Cardiac septum (tissue), 1 donor: ENCODE results near the gene OTUB2. TPM values are rescaled to one million over a fixed set of nuclear protein-coding genes. Genes with fewer than 3 reads are reported as not detected.

Experiments used
- DNase-seq: peaks from one replicate; pipeline ENCODE4 v3.0.0-alpha.2; 2020; ENCODE audit warnings: low spot score
- intact Hi-C: fragments of 100-400 bp; cut with DNase I; formaldehyde crosslinking; loops from one replicate; pipeline ENCODE4 v1.14.0; 2022
- total RNA-seq: library from RNA; stranded (reverse); fragmentation: NEBNext Ultra II Directional; extraction: Animal tissue kit (Norgen Biotek cat#: 25700); gene quantifications from one replicate; pipeline ENCODE4 v1.2.1, GENCODE V29; 2021
- donor health status: DM: no; HTN: no; CAD: no.

OTUB2 gene
- total RNA-seq, 1 donor from 2014 or later = 0.30 TPM

- DNase-seq = no peak
- intact Hi-C loops = loop anchor here (1.0 to 5.0 kb wide), 2 partner anchors 100 to 141 kb away; no protein-coding TSS in a partner anchor
Observed at GRCh38 chr14:94036313-94037167, 10.4 kb downstream of the OTUB2 start.

GRCh38 chr14:94037954-94038353 lies 11.8 kb downstream of the OTUB2 start:
- DNase-seq = no peak
- intact Hi-C loops = loop anchor here (1.0 to 5.0 kb wide), 2 partner anchors 98 to 139 kb away; no protein-coding TSS in a partner anchor

- intact Hi-C loops = loop anchor here (5.0 kb wide), 1 partner anchor 139 kb away; no protein-coding TSS in a partner anchor
- no peak for DNase-seq
Observed at GRCh38 chr14:94038510-94038909, 12.4 kb downstream of the OTUB2 start.

GRCh38 chr14:94038921-94039629 lies 12.9 kb downstream of the OTUB2 start:
- intact Hi-C loops = loop anchor here (5.0 kb wide), 1 partner anchor 138 kb away; no protein-coding TSS in a partner anchor
- DNase-seq = no peak

DNA sequence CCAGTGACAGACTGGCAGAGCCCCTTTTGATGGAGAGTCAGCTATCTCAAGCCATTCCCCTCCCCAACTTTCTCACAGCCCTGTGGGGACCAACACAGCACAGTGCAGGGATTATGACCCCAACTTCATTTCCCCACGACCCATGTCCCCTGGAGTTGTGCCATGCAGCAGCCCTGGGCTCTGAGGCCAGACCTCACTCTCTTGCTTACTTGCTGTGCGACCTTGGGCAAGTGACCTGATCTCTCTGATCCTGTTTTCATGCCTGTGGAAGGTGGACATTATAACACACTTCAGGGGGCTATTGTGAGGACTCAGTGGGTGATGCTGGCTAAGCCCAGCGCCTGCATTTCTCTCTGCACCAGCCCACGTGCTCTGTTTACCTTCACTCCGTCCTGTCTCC lies 14.1 kb downstream of the OTUB2 start:
- intact Hi-C loops = no loop called here
- DNase-seq = no peak

GRCh38 chr14:94040796-94041195 lies 14.7 kb downstream of the OTUB2 start:
- no peak for DNase-seq
- intact Hi-C loops = no loop called here

GRCh38 chr14:94041551-94042346 lies 15.6 kb downstream of the OTUB2 start:
- intact Hi-C loops = no loop called here
- no peak for DNase-seq

DNA sequence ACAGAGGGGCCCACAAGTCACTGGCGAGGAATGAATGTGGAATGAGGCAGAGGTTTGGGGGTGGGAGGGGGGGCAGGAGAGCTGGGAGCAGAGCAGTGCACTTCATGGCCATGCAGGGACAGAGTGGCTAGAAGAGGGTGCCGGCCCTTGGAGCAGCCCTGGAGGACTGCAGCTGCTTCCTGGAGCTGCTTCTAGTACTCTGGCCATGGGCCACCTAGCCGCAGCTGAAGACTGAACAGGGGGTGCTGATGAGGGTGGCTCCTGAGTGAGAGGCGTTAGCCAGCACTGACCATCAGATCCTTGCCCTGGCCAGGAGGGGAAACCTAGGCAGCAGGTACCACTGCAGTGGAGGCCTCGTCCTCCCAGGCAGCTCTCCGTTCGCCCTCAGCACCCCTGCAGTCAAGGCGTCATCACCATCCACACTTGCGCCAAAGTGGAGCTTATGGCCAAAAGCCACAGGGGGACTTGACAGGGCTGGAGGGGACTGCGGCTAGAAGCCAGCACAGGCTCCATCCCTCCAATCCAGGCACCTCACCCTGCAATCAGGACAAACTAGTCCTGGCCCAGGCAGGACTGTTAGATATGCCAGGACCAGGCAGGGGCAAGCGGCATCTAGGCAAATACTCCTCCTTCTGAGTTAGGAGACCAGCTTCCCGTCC lies 16.4 kb downstream of the OTUB2 start:
- intact Hi-C loops = no loop called here
- DNase-seq = no peak

GRCh38 chr14:94043111-94043755 lies 17.1 kb downstream of the OTUB2 start:
- no peak for DNase-seq
- intact Hi-C loops = no loop called here

- intact Hi-C loops = no loop called here
- DNase-seq = no peak
Observed at GRCh38 chr14:94043756-94044475, 17.8 kb downstream of the OTUB2 start.

- intact Hi-C loops = no loop called here
- peak; percentile 44 for DNase-seq
Observed at GRCh38 chr14:94044476-94045091, 18.4 kb downstream of the OTUB2 start.

DNA sequence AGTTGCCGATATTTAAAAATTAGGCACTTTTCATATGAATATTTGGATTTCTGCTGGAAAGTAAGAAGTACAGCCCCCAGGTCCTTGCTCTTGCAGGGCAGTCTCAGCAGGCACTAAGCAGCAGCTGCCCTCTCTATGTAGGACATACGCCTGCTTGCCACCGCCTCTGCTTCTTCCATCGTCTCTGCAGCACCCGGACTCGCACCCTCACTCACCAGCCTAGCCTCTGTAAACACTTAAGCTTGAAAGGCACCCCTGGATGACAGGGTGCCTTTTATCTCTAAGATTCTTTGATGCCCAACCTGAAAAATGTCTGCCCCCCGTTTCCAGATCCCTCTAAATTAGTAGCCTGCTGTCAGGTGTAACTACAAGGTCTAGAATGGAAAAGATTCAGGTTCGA lies 19.0 kb downstream of the OTUB2 start:
- intact Hi-C loops = no loop called here
- DNase-seq = peak; percentile 58

DNA sequence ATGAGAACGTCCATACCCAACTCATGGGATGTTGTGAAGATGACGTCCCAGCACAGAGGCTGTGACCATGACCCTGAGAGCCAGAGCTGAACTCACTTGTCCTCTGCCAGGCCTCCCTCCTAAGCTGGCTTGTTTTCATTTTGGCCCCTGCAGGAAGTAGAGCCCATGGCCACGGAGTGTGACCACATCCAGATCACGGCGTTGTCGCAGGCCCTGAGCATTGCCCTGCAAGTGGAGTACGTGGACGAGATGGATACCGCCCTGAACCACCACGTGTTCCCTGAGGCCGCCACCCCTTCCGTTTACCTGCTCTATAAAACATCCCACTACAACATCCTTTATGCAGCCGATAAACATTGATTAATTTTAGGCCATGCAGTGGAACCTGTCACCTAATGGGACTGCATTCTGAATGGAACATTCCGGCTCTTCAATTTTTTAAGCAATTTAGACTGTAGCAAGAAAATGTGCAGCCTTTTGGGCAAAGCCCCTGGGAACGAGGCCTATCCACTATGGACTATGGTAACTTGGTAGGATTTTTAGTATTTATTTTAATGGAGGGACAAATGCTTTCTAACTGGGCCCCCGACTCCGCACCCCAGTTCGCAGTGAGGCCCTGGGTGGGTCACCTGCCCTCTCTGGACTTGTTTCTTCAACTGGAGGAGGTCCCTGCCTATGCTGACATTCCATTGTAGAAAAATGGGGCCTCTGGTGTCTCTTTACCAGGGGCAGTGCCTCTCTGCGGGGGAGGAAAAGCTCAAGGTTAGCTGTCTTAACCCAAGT lies 19.6 kb downstream of the OTUB2 start:
- DNase-seq = peak; percentile 44
- intact Hi-C loops = no loop called here

DNA sequence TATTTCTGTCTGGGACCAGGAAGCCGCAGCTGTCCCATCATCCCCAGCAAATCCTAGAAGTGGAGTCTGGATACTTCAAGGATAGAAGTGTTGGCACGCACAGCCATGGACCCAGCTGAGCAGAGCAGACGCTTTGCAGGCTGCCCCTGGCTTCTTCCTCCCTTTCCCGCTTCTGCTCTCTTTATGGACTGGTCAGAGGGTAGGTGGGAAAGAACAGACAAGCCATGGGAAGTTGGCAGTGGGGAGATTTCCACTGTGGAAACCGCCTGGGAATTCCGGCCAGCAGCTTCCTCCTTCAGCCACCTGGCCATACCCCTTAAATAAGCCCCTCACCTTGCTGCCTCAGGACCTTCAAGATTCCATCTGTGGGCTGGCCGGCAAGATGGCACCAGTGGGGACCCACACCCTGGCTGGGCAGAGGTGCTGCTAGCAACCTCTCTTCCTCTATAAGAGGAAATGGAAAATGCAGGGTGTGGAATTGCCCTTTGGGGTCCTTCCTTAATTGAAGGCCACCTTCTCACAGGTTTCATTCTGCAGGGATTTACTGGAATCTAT lies 20.6 kb downstream of the OTUB2 start:
- DNase-seq = peak; percentile 67
- intact Hi-C loops = no loop called here

DNA sequence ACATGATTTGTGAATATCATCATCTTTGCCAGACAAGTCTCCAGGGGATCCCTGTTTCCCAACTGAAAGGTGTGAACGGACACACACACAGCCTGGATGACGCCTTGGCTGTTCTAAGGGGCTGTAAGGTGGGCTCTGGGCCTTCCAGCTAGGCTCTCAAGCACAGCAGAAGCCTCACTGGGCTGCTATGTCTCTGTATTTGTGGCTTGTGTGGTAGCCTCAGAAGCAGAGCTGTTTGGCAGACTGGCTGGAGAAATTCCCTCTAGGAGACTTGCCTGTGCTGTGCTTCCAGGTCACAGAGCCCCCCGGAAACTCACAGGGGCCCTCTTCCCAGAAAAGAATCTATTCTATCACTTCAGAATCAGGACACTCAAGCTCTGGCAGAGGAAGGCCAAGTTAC lies 21.4 kb downstream of the OTUB2 start:
- intact Hi-C loops = no loop called here
- peak; percentile 41 for DNase-seq

GRCh38 chr14:94048691-94049624 lies 22.8 kb downstream of the OTUB2 start:
- DNase-seq = peak; percentile 47
- intact Hi-C loops = no loop called here
